A172 (cell line): ENCODE measurements around the gene TRIM27. TPM values are rescaled to one million over a fixed set of nuclear protein-coding genes. Genes with fewer than 3 reads are reported as not detected.
"Not testable (repeated sequence)": the region's sequence is repeated elsewhere in the genome, so short reads cannot be mapped to it uniquely, and the experiment has no call there.

Experiments
- DNase-seq: peaks from one replicate; pipeline ENCODE4 v3.0.0-alpha.2; 2015; ENCODE audit warnings: low spot score
- total RNA-seq: library from RNA; depleted of rRNA; stranded (reverse); fragments of >200 nt; shearing (Covaris generic); gene quantifications from 2 replicates; pipeline ENCODE4 v1.2.3, GENCODE V29; 2014

Gene TRIM27
- total RNA-seq, 1 experiment from 2014 or later = 59.1 TPM

- no peak for DNase-seq
Observed at GRCh38 chr6:28943223-28943556, 19.4 kb upstream of the TRIM27 start.

- no peak for DNase-seq
Observed at GRCh38 chr6:28941684-28942448, 18.1 kb upstream of the TRIM27 start.

- peak; percentile 86 for DNase-seq
Observed at GRCh38 chr6:28940858-28941683, 17.3 kb upstream of the TRIM27 start.

- DNase-seq = peak; percentile 63
Observed at GRCh38 chr6:28940294-28940857, 16.6 kb upstream of the TRIM27 start.

- DNase-seq = no peak
Observed at GRCh38 chr6:28933069-28933468, 9.3 kb upstream of the TRIM27 start.

GRCh38 chr6:28929887-28930620, 6.3 kb upstream of the TRIM27 start:
- no peak for DNase-seq

GRCh38 chr6:28929339-28929738, 5.6 kb upstream of the TRIM27 start:
- not testable (repeated sequence) for DNase-seq

- DNase-seq = no peak
Observed at GRCh38 chr6:28927846-28928245, 4.1 kb upstream of the TRIM27 start.

GRCh38 chr6:28922821-28923317, 916 bp downstream of the TRIM27 start:
- DNase-seq = peak; percentile 23

- DNase-seq = peak; percentile 64
Observed at GRCh38 chr6:28922004-28922820, 1.6 kb downstream of the TRIM27 start.

GRCh38 chr6:28920281-28920680, 3.5 kb downstream of the TRIM27 start:
- no peak for DNase-seq

- DNase-seq = no peak
Observed at GRCh38 chr6:28914941-28915340, 8.8 kb downstream of the TRIM27 start.

- no peak for DNase-seq
Observed at GRCh38 chr6:28910901-28911690, 12.7 kb downstream of the TRIM27 start.

GRCh38 chr6:28907394-28907793, 16.4 kb downstream of the TRIM27 start:
- no peak for DNase-seq

GRCh38 chr6:28906669-28907068, 17.1 kb downstream of the TRIM27 start:
- DNase-seq = no peak

- DNase-seq = no peak
Observed at GRCh38 chr6:28903686-28904085, 20.1 kb downstream of the TRIM27 start.

GRCh38 chr6:28901831-28902230, 22.0 kb downstream of the TRIM27 start:
- no peak for DNase-seq

- DNase-seq = no peak
Observed at GRCh38 chr6:28900577-28901256, 23.1 kb downstream of the TRIM27 start.

GRCh38 chr6:28898710-28898965, 25.1 kb downstream of the TRIM27 start:
- DNase-seq = no peak

GRCh38 chr6:28897369-28897745, 26.4 kb downstream of the TRIM27 start:
- DNase-seq = no peak
